Melanocyte of skin (primary cell): ENCODE results near the gene UGGT2. TPM values are rescaled to one million over a fixed set of nuclear protein-coding genes. Genes with fewer than 3 reads are reported as not detected.

ENCODE experiments used
- small RNA-seq, 2 donors: library from RNA; depleted of rRNA; stranded (forward); fragments of <200 nt; gene quantifications; one replicate each; pipeline ENCODE3, GENCODE V24; 2012
- total RNA-seq, 2 donors: library from RNA; depleted of rRNA; stranded (reverse); fragments of >200 nt; gene quantifications; 2 replicates each; pipeline ENCODE4 v1.2.3, GENCODE V29; 2012

UGGT2 gene
- 10 to 100 TPM; 25.1 to 34.3 TPM for total RNA-seq

GRCh38 chr13:96053003-96053703 is at the start of gene UGGT2:
Gene UGGT2 (minus strand): TSS chr13:96053401. CDS start chr13:96053312, 89 bp downstream.

GRCh38 chr13:96089749-96090239 is 36.6 kb upstream of the UGGT2 start, which contains the start of gene HS6ST3:
Gene HS6ST3 (plus strand): TSS chr13:96090107.

Small RNAs within 50 kb of the gene (small RNA-seq; reads per million reads assigned to genes)
- gene HMGN1P24, result 0 reads per million in 2 donors

Other genes starting within 250 kb of the UGGT2 start
- gene HS6ST3, start 36.7 kb upstream of the UGGT2 start, total RNA-seq, result not detected